GM19452 (cell line): ENCODE data around the gene KRT38.
"Not testable (repeated sequence)": the region's sequence is repeated elsewhere in the genome, so short reads cannot be mapped to it uniquely, and the experiment has no call there.

Source experiments
- ATAC-seq: cut with Tn5 transposase; IDR thresholded peaks from one replicate; pipeline ENCODE4 v1.9.1; 2021; ENCODE audit not compliant: unreplicated experiment

The KRT38 gene

DNA sequence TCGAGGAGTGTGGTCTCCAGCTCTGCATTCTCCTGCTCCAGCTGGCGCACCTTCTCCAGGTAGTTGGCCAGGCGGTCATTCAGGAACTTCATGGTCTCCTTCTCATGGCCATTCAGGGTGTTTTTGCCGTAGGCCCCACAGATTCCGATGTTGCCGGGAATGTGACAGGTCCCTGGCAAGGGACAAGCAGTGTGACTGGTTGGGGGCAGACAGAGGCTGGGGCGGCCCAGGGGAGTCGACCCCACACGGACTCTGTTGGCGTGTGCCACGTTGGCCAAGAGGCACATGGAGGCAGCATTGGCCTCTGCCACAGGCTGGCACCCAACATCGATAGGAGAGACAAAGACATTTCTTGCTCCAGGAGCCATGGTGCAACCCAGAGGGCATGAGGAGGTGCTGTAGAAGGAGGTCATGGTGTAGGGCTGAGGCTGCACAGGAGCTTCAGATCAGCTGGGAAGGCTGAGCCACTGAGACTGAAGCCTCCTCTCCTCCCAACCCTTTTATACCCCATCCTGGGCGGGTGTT lies 16.6 kb downstream of the KRT38 start, which contains the start of gene KRT37:
Gene KRT37, minus strand, starts transcription at position 475 of the 525 bp plus-strand sequence. Its CDS starts 62 bp downstream, at position 413.
- ATAC-seq: no peak

DNA sequence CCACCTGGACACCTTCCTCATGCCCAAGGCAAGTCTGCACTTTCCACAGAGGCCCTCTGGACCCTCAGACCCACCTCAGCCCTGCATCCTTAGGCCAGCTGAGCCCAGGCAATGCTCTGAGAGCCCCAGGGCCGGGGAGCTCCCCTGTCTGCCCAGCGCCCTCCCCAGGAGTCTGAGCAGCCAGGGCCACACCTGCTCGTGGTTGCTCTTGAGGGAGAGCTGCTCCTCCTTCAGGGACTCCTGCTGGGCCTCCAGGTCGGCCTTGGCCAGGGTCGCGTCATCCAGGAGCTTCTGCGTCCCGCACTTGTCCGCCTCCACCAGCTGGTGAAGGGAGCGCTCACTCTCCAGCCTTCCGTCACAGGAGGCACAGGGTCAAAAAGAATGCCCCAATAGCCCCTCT lies 18.2 kb downstream of the KRT38 start:
- not testable (repeated sequence) for ATAC-seq

DNA sequence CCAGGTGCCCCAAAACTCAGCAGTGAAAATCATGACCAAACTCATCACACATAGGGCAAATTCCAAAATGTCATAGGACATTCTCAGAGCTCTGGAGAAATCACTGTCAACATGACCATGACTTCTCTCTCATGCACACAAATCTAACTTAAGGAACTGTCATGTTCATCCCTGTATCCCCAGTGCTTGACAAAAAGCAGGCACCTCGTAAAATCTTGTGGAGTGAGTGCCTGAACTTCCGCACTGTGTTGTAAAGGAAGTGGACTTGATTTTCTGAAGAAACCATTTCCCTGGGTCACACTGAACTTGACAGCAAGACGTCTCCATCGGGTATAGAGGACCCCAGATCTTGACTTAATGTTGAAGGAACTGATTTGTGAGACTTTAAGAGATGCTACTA lies 19.2 kb downstream of the KRT38 start:
- ATAC-seq: no peak

DNA sequence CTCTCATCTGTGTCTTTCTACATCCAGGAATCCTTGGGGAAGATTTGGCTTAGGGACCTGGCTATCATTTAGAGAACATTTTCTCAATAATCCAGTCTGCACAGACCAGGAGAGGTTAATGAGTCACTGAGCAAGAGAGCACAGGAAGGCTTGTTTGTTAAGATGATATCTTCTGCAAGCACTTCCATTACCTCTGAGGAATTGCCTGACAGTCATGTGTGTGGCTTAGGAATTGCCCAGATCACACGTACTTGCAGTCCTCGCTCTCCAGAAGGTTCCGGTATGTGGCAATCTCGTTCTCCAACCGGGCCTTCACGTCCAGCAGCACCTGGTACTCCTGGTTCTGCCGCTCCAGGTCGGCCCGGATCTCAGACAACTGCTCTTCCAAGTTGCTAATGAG lies 19.7 kb downstream of the KRT38 start:
- no peak for ATAC-seq

DNA sequence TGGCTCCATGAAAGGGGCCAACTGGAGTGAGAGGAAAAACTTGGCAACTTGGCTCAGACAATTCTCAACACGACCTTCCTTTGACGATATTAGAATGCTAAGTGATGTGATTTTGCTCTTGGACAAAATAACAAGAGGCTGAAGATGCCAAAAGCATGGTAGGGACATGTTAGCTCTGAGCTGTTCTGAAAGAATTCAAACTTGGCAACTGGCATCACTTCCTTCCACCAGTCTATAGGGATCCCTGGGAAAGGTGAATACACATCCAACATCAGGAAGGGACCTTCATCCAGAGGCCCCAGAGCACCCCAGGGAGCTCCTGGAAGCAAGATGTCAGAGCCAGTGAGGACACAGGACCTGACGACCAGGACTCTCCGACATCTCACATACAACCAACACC lies 20.6 kb downstream of the KRT38 start:
- no peak for ATAC-seq

DNA sequence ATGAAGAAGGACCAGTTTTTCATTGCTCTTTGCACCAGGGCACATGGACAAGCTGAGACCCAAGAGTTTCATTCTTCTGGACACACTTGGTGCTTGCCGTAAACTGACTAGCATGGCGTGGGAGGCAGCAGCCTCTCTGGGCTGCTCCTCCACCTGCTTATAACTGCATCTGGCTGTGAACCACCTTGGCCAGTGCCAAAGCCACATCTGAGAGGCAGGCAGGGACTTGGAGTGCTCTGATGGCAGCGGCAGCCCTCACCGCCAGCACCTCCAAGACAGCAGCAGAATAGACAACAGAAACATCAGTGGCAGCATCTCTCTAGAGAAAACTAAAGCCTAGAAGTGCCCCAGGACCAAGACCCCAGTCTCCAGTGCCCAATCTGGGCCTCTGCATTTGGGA lies 21.1 kb downstream of the KRT38 start:
- no peak for ATAC-seq

DNA sequence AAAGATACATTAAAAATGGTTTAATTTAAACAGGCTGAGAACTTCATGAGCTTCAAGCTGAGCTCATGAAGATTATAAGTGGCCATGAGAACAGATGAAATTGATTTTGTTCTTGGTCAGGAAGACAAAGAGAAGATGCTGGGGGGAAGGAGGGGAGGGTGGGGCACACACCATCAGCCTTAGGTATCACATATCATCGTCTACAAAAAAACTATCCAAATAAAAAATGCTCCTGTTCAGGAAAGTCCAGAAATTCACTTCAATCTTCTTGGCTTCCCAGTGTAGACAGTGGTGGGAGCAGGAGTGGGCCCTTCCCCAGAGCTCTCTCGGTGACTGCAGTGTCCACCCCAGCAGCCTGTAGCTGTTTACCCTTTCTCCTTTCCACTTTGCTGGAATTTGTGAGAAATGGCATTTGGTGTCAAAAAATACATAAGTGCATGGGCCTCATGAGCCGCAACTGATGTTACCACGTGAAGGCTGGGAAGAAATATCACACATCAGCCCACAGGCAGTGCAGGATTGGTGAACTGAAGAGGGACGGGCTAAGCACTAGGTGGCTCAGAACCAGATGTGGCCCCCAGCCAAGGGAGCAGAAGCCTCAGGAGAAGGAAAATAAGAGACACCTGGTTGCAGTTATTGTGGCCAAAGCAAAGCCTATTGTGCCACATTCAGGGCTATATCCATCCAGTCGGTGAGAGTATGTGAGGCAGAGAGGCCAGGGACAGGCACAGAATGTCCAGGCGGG lies 22.5 kb downstream of the KRT38 start:
- no peak for ATAC-seq

DNA sequence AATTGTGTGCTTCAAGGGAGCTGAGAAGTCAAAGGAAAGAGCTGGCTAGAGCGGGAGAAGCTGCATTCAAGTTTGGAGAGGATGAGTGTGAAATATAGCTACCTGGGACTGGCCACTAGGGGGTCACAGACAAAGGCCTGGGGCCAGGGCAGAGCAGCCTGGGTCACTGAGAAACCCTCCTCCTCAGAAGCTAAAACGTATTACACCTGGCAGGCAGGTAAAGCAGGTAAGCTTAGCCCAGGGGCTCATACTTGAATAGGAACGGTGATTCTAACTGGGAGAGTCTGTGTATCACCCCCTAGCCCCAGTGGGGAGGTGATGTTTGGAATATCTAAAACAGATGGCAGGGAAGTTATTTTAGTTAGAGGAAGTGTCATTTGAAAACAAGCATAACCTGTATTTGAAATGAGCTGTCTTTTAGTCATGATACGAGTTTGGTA lies 23.2 kb downstream of the KRT38 start:
- no peak for ATAC-seq

DNA sequence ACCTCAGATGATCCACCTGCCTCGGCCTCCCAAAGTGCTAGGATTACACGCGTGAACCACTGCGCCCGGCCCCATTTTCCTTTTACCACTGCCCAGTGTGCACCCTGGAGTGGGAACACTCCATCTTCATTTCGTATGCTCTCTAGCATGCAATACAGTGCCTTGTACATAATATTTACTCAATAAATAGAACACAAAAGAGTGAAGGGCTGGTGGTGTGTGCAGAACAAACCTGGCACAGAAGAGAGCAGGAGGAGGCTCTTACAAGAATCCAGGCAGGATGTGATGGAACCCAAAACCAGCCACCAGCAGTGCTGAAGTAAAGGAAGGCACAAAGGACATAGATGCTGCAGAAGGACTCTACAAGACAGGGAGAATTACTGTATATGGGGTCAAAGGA lies 23.7 kb downstream of the KRT38 start:
- no peak for ATAC-seq

DNA sequence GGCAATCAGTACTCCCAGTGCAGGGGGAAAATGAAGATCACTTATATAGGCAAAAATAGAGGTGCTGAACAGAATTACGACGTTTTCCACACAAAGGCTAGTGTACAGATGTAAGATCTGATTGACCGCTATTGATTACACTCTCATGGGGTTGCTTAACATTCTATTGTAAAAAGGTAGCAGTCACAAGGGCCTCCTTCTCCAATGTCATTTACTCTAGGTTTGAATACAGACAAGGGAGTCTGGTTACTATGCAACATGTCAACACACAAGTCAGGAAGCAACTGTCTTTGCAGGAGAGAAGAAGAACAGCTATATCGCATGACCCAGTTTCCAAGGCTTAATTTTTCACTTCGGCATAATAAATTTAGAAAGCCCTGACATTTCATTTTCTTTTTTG lies 24.3 kb downstream of the KRT38 start:
- no peak for ATAC-seq

DNA sequence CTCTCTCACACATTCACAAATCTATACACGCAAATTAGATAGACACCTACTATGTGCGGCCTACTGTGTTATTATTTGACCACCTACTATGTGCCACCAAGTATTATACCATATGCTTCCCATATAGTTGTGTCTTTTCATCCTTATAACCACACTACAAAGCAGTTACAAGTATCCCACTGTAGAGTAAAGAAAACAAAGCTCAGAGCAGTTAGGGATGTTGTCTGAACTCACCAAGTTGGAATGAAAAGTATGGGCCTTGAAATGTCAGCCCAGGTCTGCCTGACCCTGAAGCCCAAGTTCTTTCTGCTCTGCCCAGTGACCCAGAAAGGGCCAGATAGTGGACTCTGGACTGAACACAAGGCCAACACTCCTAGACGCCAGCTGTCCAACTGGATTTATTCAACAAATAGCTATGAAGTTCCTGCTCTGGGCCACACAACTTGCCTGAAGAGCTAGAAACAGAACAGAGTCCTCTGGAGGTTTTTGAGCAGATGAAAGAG lies 24.9 kb downstream of the KRT38 start:
- no peak for ATAC-seq

DNA sequence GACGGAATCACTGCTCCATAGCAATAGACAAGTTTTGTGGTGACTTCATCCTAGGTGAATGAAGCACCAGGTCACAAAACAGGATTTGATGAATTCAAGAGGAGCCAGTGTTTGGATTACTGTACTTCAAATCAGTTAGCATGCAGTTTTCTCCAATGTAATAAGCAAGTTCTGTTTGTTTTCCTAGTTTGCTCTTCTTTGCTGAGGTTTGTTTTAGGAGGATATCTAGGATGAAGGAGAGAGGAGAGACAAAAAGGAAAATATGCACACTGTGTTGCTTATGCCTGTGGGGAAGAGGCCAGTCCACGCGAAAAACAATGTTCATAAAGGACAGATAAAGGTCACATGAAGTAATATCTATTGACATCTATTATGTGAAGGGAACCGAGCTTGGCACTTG lies 25.4 kb downstream of the KRT38 start:
- no peak for ATAC-seq

DNA sequence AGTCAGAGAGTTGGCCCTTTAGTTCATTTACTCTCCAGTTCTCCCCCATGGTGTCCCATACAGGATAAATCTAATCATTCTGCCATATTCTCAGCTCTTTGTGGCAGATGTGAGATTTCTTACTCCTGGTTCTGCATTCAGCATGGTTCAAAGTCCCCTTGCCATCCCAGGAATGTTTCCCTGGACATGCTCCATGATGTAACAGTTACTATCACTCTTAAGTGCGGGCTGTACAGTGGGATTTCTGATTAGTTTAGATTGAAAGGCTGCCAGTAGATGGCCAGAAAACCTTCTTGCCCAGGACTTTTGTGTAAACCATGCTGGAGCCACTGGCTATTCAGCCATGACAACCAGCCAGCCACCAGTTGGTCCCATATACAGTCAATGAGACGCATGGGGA lies 26.8 kb downstream of the KRT38 start:
- no peak for ATAC-seq

DNA sequence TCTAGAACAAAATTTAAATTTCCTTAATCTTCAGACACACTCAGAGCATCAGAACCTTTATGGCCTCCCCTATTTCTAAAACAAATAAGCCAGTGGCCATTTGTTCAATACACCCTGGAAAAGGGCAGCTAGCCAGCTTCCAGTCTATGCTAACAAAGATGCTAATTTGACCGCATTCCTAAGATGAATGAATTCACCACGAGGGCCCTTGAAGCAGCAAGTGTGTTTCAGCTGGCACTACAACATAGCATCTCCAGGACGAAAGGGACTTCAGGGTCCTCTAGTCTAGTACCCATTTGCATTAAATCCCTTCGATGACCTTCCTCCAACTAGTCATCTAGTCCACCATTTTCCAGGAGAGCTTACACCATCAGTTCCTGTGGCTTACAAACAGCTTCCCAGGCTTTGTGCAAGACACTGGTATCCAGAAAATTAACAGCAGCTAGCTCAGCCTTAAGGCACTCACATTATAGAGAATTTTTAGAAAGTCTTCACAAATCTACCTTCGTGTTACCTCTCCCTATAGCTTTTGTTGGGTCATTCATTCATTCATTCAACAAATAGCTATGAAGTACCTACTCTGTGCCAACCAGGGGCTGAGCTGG lies 27.3 kb downstream of the KRT38 start:
- no peak for ATAC-seq

DNA sequence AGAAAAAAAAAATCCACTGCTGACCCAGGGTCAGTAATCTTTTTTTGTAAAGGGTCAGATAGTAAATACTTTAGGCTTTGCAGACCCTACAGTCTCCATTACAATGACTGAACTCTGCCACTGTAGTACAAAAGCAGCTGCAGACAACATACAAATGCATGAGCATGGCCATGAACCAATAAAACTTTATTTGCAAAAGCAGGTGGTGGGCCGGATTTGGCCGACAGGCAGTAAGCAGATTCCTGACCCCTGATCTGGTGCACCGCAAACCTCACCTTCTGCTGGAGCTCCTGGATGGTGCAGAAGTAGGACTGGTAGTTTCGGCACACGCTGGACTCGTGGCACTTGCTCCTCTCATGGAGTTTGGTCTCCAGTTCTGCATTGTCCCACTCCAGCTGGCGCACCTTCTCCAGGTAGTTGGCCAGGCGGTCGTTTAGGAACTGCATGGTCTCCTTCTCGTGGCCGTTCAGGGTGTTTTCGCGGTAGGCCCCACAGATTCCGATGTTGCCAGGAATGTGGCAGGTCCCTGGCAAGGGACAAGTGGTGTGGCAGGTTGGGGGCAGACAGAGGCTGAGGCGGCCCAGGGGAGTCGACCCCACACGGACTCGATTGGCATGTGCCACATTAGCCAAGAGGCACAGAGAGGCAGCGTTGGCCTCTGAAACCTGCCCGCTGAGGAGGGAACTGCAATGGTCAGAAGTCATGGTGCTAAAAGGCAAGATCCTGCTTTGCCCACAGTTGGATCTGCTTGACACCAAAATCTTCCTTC lies 29.5 kb downstream of the KRT38 start:
- no peak for ATAC-seq

DNA sequence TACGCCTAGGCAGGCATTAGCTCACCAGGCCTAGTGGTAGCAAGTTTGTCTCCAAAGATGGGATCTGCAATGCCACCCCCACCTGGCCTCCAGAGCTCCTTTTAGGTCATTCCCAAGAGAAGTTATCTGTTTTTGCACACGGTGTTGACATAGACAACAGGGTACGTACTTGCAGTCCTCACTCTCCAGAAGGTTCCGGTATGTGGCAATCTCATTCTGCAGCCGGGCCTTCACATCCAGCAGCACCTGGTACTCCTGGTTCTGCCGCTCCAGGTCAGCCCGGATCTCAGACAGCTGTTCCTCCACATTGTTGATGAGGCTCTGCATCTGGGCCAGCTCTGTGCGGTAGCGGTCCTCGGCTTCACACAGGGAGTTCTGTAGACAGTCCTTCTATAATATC lies 33.6 kb downstream of the KRT38 start:
- ATAC-seq: no peak

DNA sequence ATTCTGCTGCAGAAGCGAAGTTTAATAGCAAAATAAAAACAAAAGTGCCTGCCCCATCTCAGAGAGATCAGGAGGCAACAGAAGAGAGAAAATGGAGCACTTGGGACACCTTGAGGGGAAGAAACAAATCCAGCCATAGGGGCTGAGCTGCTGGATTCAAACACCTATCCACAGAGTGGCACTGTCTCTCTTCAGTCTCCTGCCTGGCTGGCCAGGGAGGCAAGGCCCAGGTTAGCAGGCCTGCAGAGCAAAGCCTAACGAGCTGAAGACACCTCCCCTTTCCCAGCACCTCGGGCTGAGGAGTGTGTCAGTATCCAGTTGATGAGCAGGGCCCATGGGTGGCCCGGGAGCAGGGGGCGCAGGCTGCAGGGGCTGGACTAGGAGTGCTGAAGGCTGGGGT lies 34.6 kb downstream of the KRT38 start:
- ATAC-seq: no peak

DNA sequence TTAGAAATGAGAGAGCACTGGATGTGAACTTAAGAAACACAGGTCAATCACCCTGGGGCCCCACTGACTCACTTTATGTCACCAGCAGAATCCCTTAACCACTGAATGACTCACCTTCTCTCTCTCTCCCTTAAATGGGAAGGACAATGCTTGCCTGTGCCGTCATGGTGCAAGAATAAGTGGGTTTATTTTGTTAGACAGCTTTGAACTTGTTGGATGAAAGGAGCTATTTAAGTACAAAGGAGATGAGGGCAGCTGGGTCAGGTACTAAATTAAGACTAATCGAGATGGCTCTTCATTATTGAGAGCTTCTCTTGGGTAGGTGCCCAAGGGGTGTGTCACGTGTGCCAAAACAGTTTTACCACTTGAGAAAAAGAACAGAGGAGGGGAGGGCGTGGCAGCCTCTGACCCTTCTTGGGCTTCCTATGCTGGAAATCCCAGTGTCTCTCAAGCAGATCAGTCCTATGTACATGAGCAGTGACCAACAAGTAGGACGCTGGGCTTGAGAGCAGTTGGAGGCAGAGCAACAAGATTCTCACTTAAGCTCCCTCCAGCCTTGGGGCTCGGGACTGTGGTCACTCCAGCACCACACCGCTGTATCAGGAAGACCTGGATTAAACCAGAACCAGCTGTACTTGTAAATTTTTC lies 36.6 kb downstream of the KRT38 start:
- no peak for ATAC-seq

DNA sequence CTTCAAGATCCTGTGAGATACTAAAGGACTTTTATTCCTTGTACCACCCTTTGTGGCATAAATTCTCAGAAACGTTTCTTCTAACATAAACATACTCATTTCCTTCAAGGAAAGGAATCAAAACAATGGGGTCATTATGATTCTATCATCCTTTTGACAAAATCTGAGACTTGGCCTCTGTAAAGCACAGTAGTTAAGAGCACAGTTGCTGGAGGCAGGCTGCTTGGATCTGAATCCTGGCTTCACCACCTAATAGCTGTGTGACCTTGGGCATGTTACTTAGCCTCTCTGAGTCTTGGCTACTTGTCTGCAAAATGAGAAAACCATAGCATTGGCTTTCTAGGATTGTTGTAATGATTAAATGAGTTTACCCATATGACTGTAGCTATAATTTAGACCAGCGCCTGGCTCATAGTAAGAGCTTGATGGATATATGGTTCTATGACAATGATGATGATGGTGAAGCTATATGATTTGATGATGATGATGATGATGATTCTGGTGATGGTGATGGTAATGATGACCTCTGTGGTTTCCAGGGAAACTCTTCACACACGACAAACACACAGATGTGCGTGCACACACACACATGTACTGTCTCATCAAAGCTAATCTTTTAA lies 37.3 kb downstream of the KRT38 start:
- ATAC-seq: no peak

DNA sequence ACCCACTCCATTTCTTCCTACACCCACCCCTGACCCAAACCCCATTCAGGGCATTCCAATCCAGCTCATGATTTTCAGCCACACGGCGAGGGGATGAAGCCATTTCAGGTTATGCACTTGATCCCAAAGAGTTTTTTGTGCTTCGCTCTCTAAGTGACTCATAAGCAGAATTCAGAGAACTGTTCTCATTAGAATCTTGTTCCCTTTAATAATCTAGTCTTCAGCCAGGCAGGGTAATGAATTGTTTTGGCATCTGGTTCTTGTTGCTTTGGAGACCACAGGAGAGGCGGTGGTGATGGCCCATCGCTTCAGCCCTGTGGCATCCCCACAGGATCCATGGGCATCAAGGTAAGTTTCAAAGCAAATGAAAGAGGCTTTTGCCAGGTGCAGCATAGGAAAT lies 38.6 kb downstream of the KRT38 start:
- ATAC-seq: no peak
